Tibial nerve (tissue), 4 donors: ENCODE data around the gene NR4A3. TPM values are rescaled to one million over a fixed set of nuclear protein-coding genes. Genes with fewer than 3 reads are reported as not detected.
"Not testable (repeated sequence)": the region's sequence is repeated elsewhere in the genome, so short reads cannot be mapped to it uniquely, and the experiment has no call there.

Experiments
- DNase-seq, 2 donors: peaks; one replicate each; pipeline ENCODE4 v3.0.0-alpha.2; 2019; ENCODE audit warnings: low spot score in 2 of 2
- H3K27ac ChIP-seq, 4 donors: fragments of 200-600 bp; sonication (generic) in 3 of 4; one replicate each; pipeline ENCODE4 v1.5.1; 2017 to 2019; ENCODE audit warnings: mild to moderate bottlenecking in 1 of 4
- H3K27me3 ChIP-seq, 2 donors: fragments of 200-600 bp; sonication (generic) in 1 of 2; one replicate each; pipeline versions ENCODE4 v1.5.1 to v1.6.0; 2017 to 2019
- H3K36me3 ChIP-seq, 3 donors: fragments of 200-600 bp; sonication (generic); one replicate each; pipeline ENCODE4 v1.5.1; 2018 to 2019
- H3K4me1 ChIP-seq, 4 donors: fragments of 200-600 bp; sonication (generic) in 3 of 4; one replicate each; pipeline ENCODE4 v1.5.1; 2017 to 2019
- H3K4me3 ChIP-seq, 4 donors: fragments of 200-600 bp; sonication (generic) in 3 of 4; one replicate each; pipeline ENCODE4 v1.5.1; 2017 to 2019; ENCODE audit warnings: mild to moderate bottlenecking in 1 of 4, moderate library complexity in 1 of 4
- H3K9me3 ChIP-seq, 4 donors: fragments of 200-600 bp; sonication (generic) in 3 of 4; one replicate each; pipeline ENCODE4 v1.5.1; 2017 to 2019
- EP300 ChIP-seq, 2 donors: sonication (generic); formaldehyde crosslinking; IDR thresholded peaks; one replicate each; pipeline ENCODE4 v1.6.1; 2017; ENCODE audit warnings: antibody characterized with exemption in 2 of 2, mild to moderate bottlenecking in 1 of 2
- POLR2A ChIP-seq, 2 donors: fragments of 450-650 bp; IDR thresholded peaks; one replicate each; pipeline ENCODE4 v1.6.1; 2017; ENCODE audit warnings: antibody characterized with exemption in 2 of 2, mild to moderate bottlenecking in 2 of 2, moderate library complexity in 2 of 2
- WGBS, 2 donors: methylation state at CpG; one replicate each; pipeline ENCODE4 v1.1.5; 2018; 5-methylcytosine and 5-hydroxymethylcytosine counted together
- total RNA-seq, 4 donors: library from RNA; depleted of rRNA; stranded (reverse); fragments of >200 nt; gene quantifications; one replicate each; pipeline ENCODE4 v1.1.0, GENCODE V29; 2016
- TF ChIP-seq, protein P1 (sequence below), 5 experiments: fragments of 200-600 bp in 3 of 5; fragments of 450-650 bp in 2 of 5; sonication (generic) in 3 of 5; IDR thresholded peaks; one replicate each; pipeline ENCODE4 v1.5.1; 2016 to 2019; ENCODE audit warnings: antibody characterized with exemption in 5 of 5, mild to moderate bottlenecking in 3 of 5, moderate library complexity in 2 of 5

The NR4A3 gene
- total RNA-seq, 4 donors from 2014 or later: 3.0 to 12.7 (median 4.8) TPM

DNA sequence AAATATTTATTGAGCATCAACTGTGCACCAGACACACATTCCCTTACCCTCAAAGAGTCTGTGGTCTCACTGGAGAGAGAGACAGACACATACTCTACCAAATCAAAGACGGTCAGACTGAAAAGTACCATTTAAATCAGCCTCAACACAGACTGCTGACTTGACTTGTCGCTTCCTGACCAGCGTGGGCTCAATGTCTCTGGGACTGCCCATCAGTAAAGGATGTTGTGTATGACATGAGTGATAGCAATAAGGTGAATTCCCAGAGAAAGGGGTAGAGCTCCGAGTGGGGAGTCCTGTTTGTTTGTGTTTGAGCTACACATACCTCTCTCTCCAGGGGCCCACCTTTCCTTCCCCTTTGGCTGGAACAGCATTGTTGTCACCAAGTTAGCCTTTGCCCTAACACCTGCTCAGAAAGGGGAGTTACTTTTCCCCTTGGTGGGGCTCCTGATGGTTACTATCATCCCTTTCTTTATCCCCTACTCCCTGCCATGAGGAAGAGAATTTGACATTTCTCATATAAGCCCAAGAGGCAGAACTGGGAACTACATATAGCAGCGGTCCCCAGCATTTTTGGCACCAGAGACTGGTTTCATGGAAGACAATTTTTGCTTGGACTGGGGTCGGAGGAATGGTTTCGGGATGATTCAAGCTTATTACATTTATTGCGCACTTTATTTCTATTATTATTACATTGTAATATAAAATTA lies 33.9 kb downstream of the NR4A3 start:
- Histone ChIP-seq H3K27me3 (no peaks in the 10 kb centered on the region), H3K4me1 (no peaks in the 10 kb centered on the region), H3K27ac (no peak overlapping the region), H3K36me3 (no peaks in the 10 kb centered on the region), H3K4me3 (no peak overlapping the region), H3K9me3 (no peaks in the 10 kb centered on the region)
- DNase-seq: no peak
- TF ChIP-seq POLR2A (IDR thresholded peaks at IDR 0.05) (no peak), EP300 (IDR thresholded peaks at IDR 0.05) (no peak)
- TF ChIP-seq, protein P1, sequence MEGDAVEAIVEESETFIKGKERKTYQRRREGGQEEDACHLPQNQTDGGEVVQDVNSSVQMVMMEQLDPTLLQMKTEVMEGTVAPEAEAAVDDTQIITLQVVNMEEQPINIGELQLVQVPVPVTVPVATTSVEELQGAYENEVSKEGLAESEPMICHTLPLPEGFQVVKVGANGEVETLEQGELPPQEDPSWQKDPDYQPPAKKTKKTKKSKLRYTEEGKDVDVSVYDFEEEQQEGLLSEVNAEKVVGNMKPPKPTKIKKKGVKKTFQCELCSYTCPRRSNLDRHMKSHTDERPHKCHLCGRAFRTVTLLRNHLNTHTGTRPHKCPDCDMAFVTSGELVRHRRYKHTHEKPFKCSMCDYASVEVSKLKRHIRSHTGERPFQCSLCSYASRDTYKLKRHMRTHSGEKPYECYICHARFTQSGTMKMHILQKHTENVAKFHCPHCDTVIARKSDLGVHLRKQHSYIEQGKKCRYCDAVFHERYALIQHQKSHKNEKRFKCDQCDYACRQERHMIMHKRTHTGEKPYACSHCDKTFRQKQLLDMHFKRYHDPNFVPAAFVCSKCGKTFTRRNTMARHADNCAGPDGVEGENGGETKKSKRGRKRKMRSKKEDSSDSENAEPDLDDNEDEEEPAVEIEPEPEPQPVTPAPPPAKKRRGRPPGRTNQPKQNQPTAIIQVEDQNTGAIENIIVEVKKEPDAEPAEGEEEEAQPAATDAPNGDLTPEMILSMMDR (IDR thresholded peaks at IDR 0.05): no peak
- WGBS, 2 donors: 74 to 84% methylated on average over 8 of the region's 8 CpGs

DNA sequence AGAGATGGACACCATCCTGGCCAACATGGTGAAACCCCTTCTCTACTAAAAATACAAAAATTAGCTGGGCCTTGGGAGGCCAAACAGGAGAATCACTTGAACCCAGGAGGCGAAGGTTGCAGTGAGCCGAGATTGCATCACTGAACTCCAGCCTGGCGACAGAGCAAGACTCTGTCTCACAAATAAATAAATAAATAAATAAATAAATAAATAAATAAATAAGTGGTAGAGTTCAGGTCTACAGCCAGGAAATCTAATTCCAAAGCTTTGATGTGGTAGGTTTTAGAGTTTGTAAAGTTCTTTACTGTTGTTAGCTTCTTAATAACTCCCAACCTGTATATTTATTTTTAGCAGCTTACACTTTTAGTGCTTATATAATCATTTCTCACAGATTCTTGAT lies 35.9 kb downstream of the NR4A3 start:
- H3K27ac ChIP-seq, H3K4me3 ChIP-seq, DNase-seq, H3K27me3 ChIP-seq, H3K36me3 ChIP-seq, H3K4me1 ChIP-seq, H3K9me3 ChIP-seq: not testable (repeated sequence)
- 94 to 95% methylated on average over 3 of the region's 3 CpGs for WGBS, 2 donors

DNA sequence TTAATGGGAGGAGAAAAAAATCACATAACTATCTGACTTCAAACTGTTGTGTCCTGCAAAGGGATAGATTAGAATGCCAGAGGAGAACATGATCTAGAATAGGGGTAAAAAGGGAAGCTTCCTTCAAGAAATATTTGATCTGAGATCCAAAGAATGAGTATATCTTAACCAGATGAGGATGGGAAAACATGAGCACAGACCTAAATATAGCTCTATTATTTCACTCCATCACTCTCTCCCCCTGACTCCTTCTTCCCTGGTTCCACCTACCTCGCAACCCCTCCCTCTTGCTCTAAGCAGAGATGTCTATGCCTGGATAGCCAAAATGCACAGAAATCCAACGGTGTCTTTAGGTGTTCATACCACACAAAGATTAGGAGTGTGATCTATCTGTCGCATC lies 36.4 kb downstream of the NR4A3 start:
- H3K4me1 ChIP-seq: no peaks in the 10 kb centered on the region
- H3K27ac ChIP-seq: no peak overlapping the region
- WGBS, 2 donors: 92 to 96% methylated on average over 3 of the region's 3 CpGs
- no peaks in the 10 kb centered on the region for H3K9me3 ChIP-seq
- no peaks in the 10 kb centered on the region for H3K27me3 ChIP-seq
- TF ChIP-seq, protein P1 (IDR thresholded peaks at IDR 0.05): no peak
- TF ChIP-seq EP300 (IDR thresholded peaks at IDR 0.05) (no peak), POLR2A (IDR thresholded peaks at IDR 0.05) (no peak)
- DNase-seq: no peak
- H3K4me3 ChIP-seq: no peak overlapping the region
- H3K36me3 ChIP-seq: no peaks in the 10 kb centered on the region

DNA sequence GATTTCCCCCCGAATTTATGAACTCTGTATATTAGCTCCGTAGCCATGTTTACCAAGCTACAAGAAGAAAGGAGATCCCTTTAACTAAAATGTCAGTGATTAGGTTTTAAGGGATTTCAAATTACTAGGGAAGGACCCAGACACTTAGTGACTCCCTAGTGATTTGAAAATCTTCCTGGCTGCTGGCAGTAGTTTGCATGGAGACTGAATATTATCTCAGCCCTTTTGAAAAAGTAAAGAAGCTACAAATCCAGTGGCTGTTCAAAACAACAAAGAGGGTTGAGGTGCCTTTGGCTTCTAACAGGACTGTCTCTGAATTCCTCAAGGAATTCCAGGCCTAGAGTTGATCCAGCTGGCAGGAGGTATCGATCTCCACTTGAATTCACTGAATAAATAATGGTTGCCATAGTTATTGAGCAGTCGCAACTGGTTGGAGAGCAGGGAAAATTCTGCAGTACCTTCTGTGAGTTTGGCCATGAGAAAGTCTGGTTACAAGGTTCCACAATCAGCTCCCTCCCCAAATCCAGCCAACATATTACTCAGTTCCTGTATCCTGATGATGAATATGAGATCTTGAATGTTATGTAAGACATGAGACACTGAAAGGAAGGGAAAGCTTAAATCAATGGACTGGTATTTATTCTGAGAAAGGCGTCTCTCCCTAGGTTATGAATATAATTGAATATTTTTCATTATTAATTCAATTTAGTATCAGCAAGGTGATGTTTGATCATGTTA lies 37.7 kb downstream of the NR4A3 start:
- no peak for DNase-seq
- H3K4me1 ChIP-seq: no peaks in the 10 kb centered on the region
- H3K9me3 ChIP-seq: no peaks in the 10 kb centered on the region
- no peak overlapping the region for H3K4me3 ChIP-seq
- TF ChIP-seq, protein P1 (IDR thresholded peaks at IDR 0.05): no peak
- no peak for TF ChIP-seq POLR2A (IDR thresholded peaks at IDR 0.05)
- no peak for TF ChIP-seq EP300 (IDR thresholded peaks at IDR 0.05)
- no peaks in the 10 kb centered on the region for H3K27me3 ChIP-seq
- 66 to 71% methylated on average over 5 of the region's 5 CpGs for WGBS, 2 donors
- no peak overlapping the region for H3K27ac ChIP-seq
- no peaks in the 10 kb centered on the region for H3K36me3 ChIP-seq

DNA sequence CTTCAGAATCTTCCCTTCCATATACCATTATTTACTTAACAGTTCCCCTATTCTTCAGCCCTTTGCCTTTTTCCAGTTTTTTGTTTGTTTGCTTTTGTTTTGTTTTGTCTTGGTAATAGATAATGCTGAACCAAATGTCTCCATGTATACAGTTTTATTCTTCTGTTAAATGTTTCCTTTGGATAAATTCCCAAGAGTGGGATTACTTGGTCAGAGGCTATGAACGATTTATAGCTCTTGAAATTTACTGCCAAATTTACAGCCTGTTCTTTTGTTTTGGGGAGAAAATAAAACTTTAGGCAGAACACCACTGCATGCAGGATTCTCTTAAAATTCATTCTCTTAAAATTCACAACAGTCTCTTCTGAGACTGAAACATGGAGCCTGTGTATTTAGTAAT lies 38.6 kb downstream of the NR4A3 start:
- Histone ChIP-seq H3K27ac (no peak overlapping the region), H3K36me3 (no peaks in the 10 kb centered on the region), H3K9me3 (no peaks in the 10 kb centered on the region), H3K27me3 (no peaks in the 10 kb centered on the region), H3K4me3 (no peak overlapping the region), H3K4me1 (no peaks in the 10 kb centered on the region)
- TF ChIP-seq POLR2A (IDR thresholded peaks at IDR 0.05) (no peak), EP300 (IDR thresholded peaks at IDR 0.05) (no peak)
- TF ChIP-seq, protein P1 (IDR thresholded peaks at IDR 0.05): no peak
- DNase-seq: no peak
- WGBS, 2 donors: 12 to 18% methylated on average over 1 of the region's 1 CpG
